BJ (cell line): ENCODE results near the gene CLDN34. TPM values are rescaled to one million over a fixed set of nuclear protein-coding genes. Genes with fewer than 3 reads are reported as not detected.

Experiments
- CTCF ChIA-PET: fragments of 350-600 bp; formaldehyde crosslinking; extraction: SDS; loops from one replicate; lab custom pipeline; 2021; ENCODE audit warnings: antibody characterized with exemption, inconsistent platforms; lab: Yijun Ruan, JAX
- POLR2A ChIA-PET: fragments of 300-600 bp; sonication (Branson Sonifier 250); formaldehyde crosslinking; extraction: SDS; loops from one replicate; lab custom pipeline; 2021; ENCODE audit warnings: antibody characterized with exemption; lab: Charles Lee
- DNase-seq: peaks from one replicate; pipeline ENCODE4 v3.0.0-alpha.2; 2011; ENCODE audit warnings: low read depth
- H3K27me3 ChIP-seq: 2 replicates; pipeline ENCODE4 v1.6.0; 2011; ENCODE audit warnings: low read length; ENCODE audit not compliant: control insufficient read depth, insufficient read depth
- H3K36me3 ChIP-seq: 2 replicates; pipeline ENCODE4 v1.5.1; 2011; ENCODE audit warnings: low read length; ENCODE audit not compliant: control insufficient read depth, insufficient read depth
- H3K4me3 ChIP-seq: 2 replicates; pipeline ENCODE4 v1.5.1; 2011; ENCODE audit warnings: low read depth, mild to moderate bottlenecking, control low read depth, low read length
- CTCF ChIP-seq: IDR thresholded peaks from 2 replicates; pipeline ENCODE4 v1.5.1; 2011; ENCODE audit warnings: low read depth, mild to moderate bottlenecking, control low read depth, inconsistent platforms, low read length, moderate library complexity; ENCODE audit not compliant: insufficient read depth
- polyA plus RNA-seq: library from polyadenylated mRNA; depleted of rRNA; stranded (reverse); fragments of >200 nt; gene quantifications from 2 replicates; pipeline ENCODE4 v1.2.3, GENCODE V29; 2011

Gene CLDN34
- polyA plus RNA-seq, 1 experiment: not detected

DNA sequence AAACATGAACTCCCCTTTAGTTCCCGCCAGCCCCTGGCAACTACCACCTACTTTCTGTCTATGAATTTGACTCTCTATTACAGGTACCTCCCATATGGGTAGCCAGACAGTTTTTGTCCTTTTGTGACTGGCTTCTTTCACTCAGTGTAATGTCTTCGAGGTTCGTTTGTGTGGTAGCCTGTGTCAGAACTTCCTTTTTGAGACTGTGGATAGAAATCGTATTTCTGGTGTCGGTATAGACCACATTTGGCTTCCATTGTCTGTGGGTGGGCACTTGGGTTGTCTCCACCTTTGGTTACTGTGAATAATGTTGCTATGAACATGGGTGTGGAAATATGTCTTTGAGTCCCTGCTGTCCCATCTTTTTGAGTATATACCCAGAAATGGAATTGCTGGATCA lies 5.4 kb upstream of the CLDN34 start:
- Histone ChIP-seq H3K36me3 (no peaks in the 10 kb centered on the region), H3K4me3 (no peak overlapping the region), H3K27me3 (no peaks in the 10 kb centered on the region)
- no peak for TF ChIP-seq CTCF
- no peak for DNase-seq
- POLR2A ChIA-PET: no interaction called here
- CTCF ChIA-PET: no interaction called here

GRCh38 chrX:9977635-9978034 lies 10.5 kb downstream of the CLDN34 start:
- TF ChIP-seq CTCF: no peak
- no peak overlapping the region for H3K4me3 ChIP-seq
- DNase-seq: no peak
- no peaks in the 10 kb centered on the region for H3K27me3 ChIP-seq
- POLR2A ChIA-PET: no interaction called here
- CTCF ChIA-PET: no interaction called here
- H3K36me3 ChIP-seq: no peaks in the 10 kb centered on the region

- Histone ChIP-seq H3K36me3 (no peaks in the 10 kb centered on the region), H3K27me3 (no peaks in the 10 kb centered on the region), H3K4me3 (no peak overlapping the region)
- CTCF ChIA-PET: interaction anchor here (0.6 kb wide), 1 partner anchor 114 kb away, joined by 3 read pairs; no protein-coding TSS in a partner anchor
- no peak for DNase-seq
- TF ChIP-seq CTCF: no peak
- POLR2A ChIA-PET: no interaction called here
Observed at GRCh38 chrX:9980401-9980800, 13.2 kb downstream of the CLDN34 start.

DNA sequence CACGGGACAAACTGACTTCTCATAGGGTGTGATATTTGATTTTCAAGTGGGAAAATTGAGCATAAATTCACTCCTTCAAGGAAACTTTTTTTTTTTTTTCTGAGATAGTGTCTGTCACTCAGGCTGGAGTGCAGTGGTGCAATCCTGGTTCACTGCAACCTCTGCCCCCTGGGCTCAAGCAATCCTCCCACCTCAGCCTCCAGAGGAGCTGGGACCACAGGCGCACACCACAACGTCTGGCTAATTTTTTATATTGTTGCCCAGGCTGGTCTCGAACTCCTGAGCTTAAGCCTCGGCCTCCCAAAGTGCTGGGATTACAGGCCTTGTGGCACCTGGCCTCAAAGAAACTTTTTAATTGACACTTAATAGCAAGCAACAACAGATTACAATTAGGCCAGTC lies 13.8 kb downstream of the CLDN34 start:
- no peak for TF ChIP-seq CTCF
- POLR2A ChIA-PET: no interaction called here
- Histone ChIP-seq H3K4me3 (no peak overlapping the region), H3K27me3 (no peaks in the 10 kb centered on the region), H3K36me3 (no peaks in the 10 kb centered on the region)
- no peak for DNase-seq
- CTCF ChIA-PET: no interaction called here

GRCh38 chrX:9983441-9983840 lies 16.3 kb downstream of the CLDN34 start:
- H3K27me3 ChIP-seq: no peaks in the 10 kb centered on the region

More at GRCh38 chrX:9983441-9983840, 16.3 kb downstream of the CLDN34 start:
- H3K4me3 ChIP-seq: no peak overlapping the region
- H3K36me3 ChIP-seq: no peaks in the 10 kb centered on the region
- no peak for DNase-seq
- TF ChIP-seq CTCF: no peak
- POLR2A ChIA-PET: no interaction called here
- CTCF ChIA-PET: interaction anchor here (1.5 kb wide), 1 partner anchor 136 kb away, joined by 8 read pairs; no protein-coding TSS in a partner anchor
